Activated T-cell treated with anti-CD3 and anti-CD28 coated beads, Interleukin-2, amount 50 U/mL, for 72 hours (primary cell): ENCODE data around the gene APOBEC3A. TPM values are rescaled to one million over a fixed set of nuclear protein-coding genes. Genes with fewer than 3 reads are reported as not detected.

Source experiments
- ATAC-seq, 2 donors: fragments of 150-1000 bp; cut with Tn5 transposase; replicated peaks in 1 of 2; 2 replicates each; pipeline ENCODE4 v1.10.0; 2021; ENCODE audit warnings: moderate library complexity in 2 of 2, mild to moderate bottlenecking in 1 of 2
- DNase-seq, 2 donors: peaks; one replicate each; pipeline ENCODE4 v3.0.0; 2021 to 2022; ENCODE audit warnings: mixed read lengths in 1 of 2
- H3K27ac Mint-ChIP-seq: one replicate; pipeline ENCODE4 v1.8.0; 2022; ENCODE audit warnings: mild to moderate bottlenecking, moderate library complexity, mixed read lengths
- H3K27me3 Mint-ChIP-seq: one replicate; pipeline ENCODE4 v1.8.0; 2022; ENCODE audit warnings: low read depth, mixed read lengths
- H3K36me3 Mint-ChIP-seq, 2 donors: one replicate each; pipeline ENCODE4 v1.8.0; 2022; ENCODE audit warnings: mixed read lengths in 2 of 2, mild to moderate bottlenecking in 1 of 2; ENCODE audit not compliant: insufficient read depth in 2 of 2
- H3K4me1 Mint-ChIP-seq: one replicate; pipeline ENCODE4 v1.8.0; 2022; ENCODE audit warnings: low read depth, mixed read lengths
- H3K4me3 Mint-ChIP-seq, 2 donors: one replicate each; pipeline ENCODE4 v1.8.0; 2022; ENCODE audit warnings: mild to moderate bottlenecking in 2 of 2, mixed read lengths in 2 of 2, moderate library complexity in 2 of 2
- H3K9me3 Mint-ChIP-seq, 2 donors: one replicate each; pipeline ENCODE4 v1.8.0; 2022; ENCODE audit warnings: mixed read lengths in 2 of 2
- total RNA-seq, 2 donors: library from RNA; stranded (reverse); gene quantifications; one replicate each; pipeline ENCODE4 v1.2.3, GENCODE V29; 2022

The APOBEC3A gene
- total RNA-seq, 2 donors from 2014 or later: 0.37 TPM; not detected in 1

DNA sequence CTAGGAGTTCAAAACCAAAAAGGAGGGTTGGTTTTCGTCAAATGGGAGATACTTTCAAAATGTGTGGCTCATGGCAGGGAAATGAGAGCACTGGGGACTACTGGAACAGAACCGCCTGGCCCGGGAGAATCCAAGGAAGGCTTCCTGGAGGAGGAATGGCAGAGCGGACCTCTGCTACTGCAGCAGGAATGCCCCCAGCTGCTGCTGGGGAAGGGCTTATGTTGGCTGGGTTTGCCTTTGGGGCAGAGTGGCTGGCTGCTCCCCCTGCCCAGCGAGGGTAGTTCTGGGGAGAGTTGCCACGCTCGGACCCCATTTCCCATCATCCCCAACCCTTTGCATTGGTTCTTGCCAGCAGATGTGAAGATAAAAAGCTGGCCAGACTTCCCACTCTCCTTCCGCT is 10.6 kb upstream of the APOBEC3A start:
- ATAC-seq: no peak
- Mint-ChIP-seq H3K27me3 (peaks cover 57% of the 10 kb centered on the region), H3K9me3 (no peaks in the 10 kb centered on the region)

GRCh38 chr22:38947321-38948140 is 9.9 kb upstream of the APOBEC3A start:
- ATAC-seq (peak; percentile 78 to 83), DNase-seq (peak; percentile 29 to 30)
- Mint-ChIP-seq H3K27ac (no peak overlapping the region), H3K36me3 (peaks cover 1 to 3% of the 10 kb centered on the region in 2 donors), H3K9me3 (no peaks in the 10 kb centered on the region), H3K4me3 (peak overlapping the region; percentile 3 to 19), H3K27me3 (peaks cover 64% of the 10 kb centered on the region), H3K4me1 (peaks cover 67% of the 10 kb centered on the region)

More for the DNA sequence above, 10.6 kb upstream of the APOBEC3A start:
- H3K27ac Mint-ChIP-seq: no peak overlapping the region
- H3K4me1 Mint-ChIP-seq: peaks cover 67% of the 10 kb centered on the region
- DNase-seq: no peak
- H3K36me3 Mint-ChIP-seq: peaks cover 1 to 3% of the 10 kb centered on the region in 2 donors
- H3K4me3 Mint-ChIP-seq: no peak overlapping the region

GRCh38 chr22:38948181-38948940 is 9.0 kb upstream of the APOBEC3A start:
- peaks cover 60% of the 10 kb centered on the region for H3K27me3 Mint-ChIP-seq
- H3K36me3 Mint-ChIP-seq: peaks cover 0 to 1% of the 10 kb centered on the region in 2 donors
- H3K4me3 Mint-ChIP-seq: peak overlapping the region in 1 of 2 donors; percentile 3
- H3K4me1 Mint-ChIP-seq: peaks cover 67% of the 10 kb centered on the region
- no peak for ATAC-seq
- no peak overlapping the region for H3K27ac Mint-ChIP-seq
- H3K9me3 Mint-ChIP-seq: no peaks in the 10 kb centered on the region
- no peak for DNase-seq

GRCh38 chr22:38949889-38950405 is 7.5 kb upstream of the APOBEC3A start:
- peaks cover 44% of the 10 kb centered on the region for H3K27me3 Mint-ChIP-seq
- H3K4me3 Mint-ChIP-seq: no peak overlapping the region
- DNase-seq: no peak
- H3K9me3 Mint-ChIP-seq: no peaks in the 10 kb centered on the region
- H3K27ac Mint-ChIP-seq: no peak overlapping the region
- ATAC-seq: no peak
- H3K4me1 Mint-ChIP-seq: peaks cover 70% of the 10 kb centered on the region
- H3K36me3 Mint-ChIP-seq: no peaks in the 10 kb centered on the region

DNA sequence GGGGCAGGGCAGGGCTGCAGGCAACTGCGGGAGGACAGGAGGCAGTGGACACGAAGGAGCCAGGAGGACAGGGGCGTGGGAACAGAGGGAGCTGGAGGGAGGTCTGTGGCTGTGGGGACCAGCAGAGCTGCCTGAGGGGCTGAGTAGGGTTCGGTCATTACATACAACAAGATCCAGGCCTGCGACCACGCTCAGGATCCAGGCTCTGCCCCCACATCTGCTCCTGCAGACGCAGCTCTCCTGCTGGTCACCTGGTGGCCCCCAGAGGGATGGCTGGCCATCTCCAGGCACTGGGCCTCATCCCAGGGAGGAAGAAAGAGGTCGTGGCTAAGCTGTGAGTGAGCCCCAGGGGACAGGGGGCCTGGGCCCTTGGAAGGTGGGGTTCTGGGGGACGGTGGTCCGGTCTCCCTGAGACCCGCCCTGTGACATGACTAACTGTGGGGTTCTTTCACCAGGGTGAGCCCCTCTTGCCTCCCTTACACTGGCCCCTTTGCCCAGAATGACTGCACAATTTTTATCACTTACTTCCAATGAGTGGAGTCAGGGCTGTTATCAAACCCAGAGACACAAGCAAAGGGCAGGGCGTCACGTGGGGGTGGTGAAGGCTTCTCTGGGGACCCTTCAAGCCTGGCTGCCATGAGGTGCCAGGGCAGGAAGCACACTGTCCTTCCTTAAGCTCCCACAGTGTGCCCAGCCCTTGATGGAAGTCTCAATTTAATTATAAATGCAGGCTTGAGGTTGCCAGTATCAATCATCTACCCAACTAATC is 6.7 kb upstream of the APOBEC3A start:
- ATAC-seq (no peak), DNase-seq (no peak)
- H3K9me3 Mint-ChIP-seq: no peaks in the 10 kb centered on the region
- peaks cover 76% of the 10 kb centered on the region for H3K4me1 Mint-ChIP-seq
- H3K36me3 Mint-ChIP-seq: no peaks in the 10 kb centered on the region
- no peak overlapping the region for H3K27ac Mint-ChIP-seq
- H3K4me3 Mint-ChIP-seq: no peak overlapping the region
- H3K27me3 Mint-ChIP-seq: peaks cover 36% of the 10 kb centered on the region

GRCh38 chr22:38951734-38952133 is 5.7 kb upstream of the APOBEC3A start:
- H3K4me1 Mint-ChIP-seq: peaks cover 72% of the 10 kb centered on the region
- H3K27me3 Mint-ChIP-seq: peaks cover 26% of the 10 kb centered on the region
- H3K27ac Mint-ChIP-seq: no peak overlapping the region
- no peaks in the 10 kb centered on the region for H3K9me3 Mint-ChIP-seq
- H3K36me3 Mint-ChIP-seq: no peaks in the 10 kb centered on the region
- H3K4me3 Mint-ChIP-seq: no peak overlapping the region
- DNase-seq: no peak
- ATAC-seq: no peak

GRCh38 chr22:38952281-38952993 is 5.0 kb upstream of the APOBEC3A start:
- H3K4me3 Mint-ChIP-seq: peak overlapping the region; percentile 38 to 63
- H3K9me3 Mint-ChIP-seq: no peaks in the 10 kb centered on the region
- peak overlapping the region; percentile 88 for H3K27ac Mint-ChIP-seq
- peaks cover 72% of the 10 kb centered on the region for H3K4me1 Mint-ChIP-seq
- H3K36me3 Mint-ChIP-seq: no peaks in the 10 kb centered on the region
- ATAC-seq: no peak
- H3K27me3 Mint-ChIP-seq: peaks cover 19% of the 10 kb centered on the region
- DNase-seq: no peak

- no peak for DNase-seq
- ATAC-seq: no peak
- H3K27me3 Mint-ChIP-seq: peaks cover 18% of the 10 kb centered on the region
- H3K36me3 Mint-ChIP-seq: no peaks in the 10 kb centered on the region
- no peaks in the 10 kb centered on the region for H3K9me3 Mint-ChIP-seq
- H3K27ac Mint-ChIP-seq: peak overlapping the region; percentile 88
- H3K4me3 Mint-ChIP-seq: peak overlapping the region; percentile 63 to 79
- peaks cover 65% of the 10 kb centered on the region for H3K4me1 Mint-ChIP-seq
Measured at GRCh38 chr22:38953091-38953490, 4.3 kb upstream of the APOBEC3A start.

- Mint-ChIP-seq H3K27ac (peak overlapping the region; percentile 11), H3K4me3 (peak overlapping the region; percentile 63 to 79), H3K4me1 (peaks cover 63% of the 10 kb centered on the region), H3K27me3 (peaks cover 23% of the 10 kb centered on the region), H3K9me3 (no peaks in the 10 kb centered on the region), H3K36me3 (no peaks in the 10 kb centered on the region)
- peak; percentile 96 to 97 for ATAC-seq
- peak; percentile 87 to 90 for DNase-seq
Measured at GRCh38 chr22:38953577-38954413, 3.6 kb upstream of the APOBEC3A start.

- peaks cover 26% of the 10 kb centered on the region for H3K27me3 Mint-ChIP-seq
- H3K36me3 Mint-ChIP-seq: no peaks in the 10 kb centered on the region
- H3K27ac Mint-ChIP-seq: peak overlapping the region; percentile 82
- peak overlapping the region; percentile 65 to 72 for H3K4me3 Mint-ChIP-seq
- ATAC-seq (no peak), DNase-seq (no peak)
- no peaks in the 10 kb centered on the region for H3K9me3 Mint-ChIP-seq
- H3K4me1 Mint-ChIP-seq: peaks cover 69% of the 10 kb centered on the region
Measured at GRCh38 chr22:38954414-38955043, 2.9 kb upstream of the APOBEC3A start.

- Mint-ChIP-seq H3K27ac (peak overlapping the region; percentile 2), H3K36me3 (no peaks in the 10 kb centered on the region), H3K9me3 (no peaks in the 10 kb centered on the region), H3K27me3 (peaks cover 26% of the 10 kb centered on the region), H3K4me3 (peak overlapping the region; percentile 9 to 72), H3K4me1 (peaks cover 69% of the 10 kb centered on the region)
- no peak for ATAC-seq
- DNase-seq: no peak
Measured at GRCh38 chr22:38955250-38955905, 2.0 kb upstream of the APOBEC3A start.
